IMR-90 (cell line): Measurements from ENCODE around the gene AOPEP. TPM values are rescaled to one million over a fixed set of nuclear protein-coding genes. Genes with fewer than 3 reads are reported as not detected.

ENCODE experiments used
- ATAC-seq: fragments of 200-7000 bp; cut with Tn5 transposase; 2 replicates; pipeline ENCODE4 v1.9.1; 2020; ENCODE audit warnings: low read depth, mild to moderate bottlenecking, moderate library complexity
- BruUV-seq: library from RNA; stranded (reverse); fragments of 400-500 nt; replicated peaks from 2 replicates; lab custom pipeline; 2021; lab: Mats Ljungman, UMichigan
- CTCF ChIA-PET: fragments of 300-600 bp; formaldehyde crosslinking; extraction: SDS; loops from one replicate; lab custom pipeline; 2021; ENCODE audit warnings: antibody characterized with exemption; lab: Yijun Ruan, JAX
- POLR2A ChIA-PET: fragments of 300-600 bp; sonication (Branson Sonifier 250); formaldehyde crosslinking; loops from one replicate; lab custom pipeline; 2022; ENCODE audit warnings: antibody characterized with exemption; ENCODE audit not compliant: unreplicated experiment; lab: Charles Lee
- DNase-seq: peaks from one replicate; pipeline ENCODE4 v3.0.0; 2013
- H2AFZ ChIP-seq: replicated peaks from 2 replicates; pipeline ENCODE3; 2013; ENCODE audit warnings: low read length, mild to moderate bottlenecking; ENCODE audit not compliant: poor library complexity
- H2AK5ac ChIP-seq: 2 replicates; pipeline ENCODE4 v1.6.1; 2013; ENCODE audit warnings: low read depth, low read length, inconsistent platforms
- H2AK9ac ChIP-seq: replicated peaks from 2 replicates; pipeline ENCODE3; 2013; ENCODE audit warnings: mild to moderate bottlenecking, low read depth, low read length, moderate library complexity; ENCODE audit not compliant: poor library complexity
- H2BK120ac ChIP-seq: 2 replicates; pipeline ENCODE4 v1.6.1; 2013; ENCODE audit warnings: low read depth, low read length, inconsistent platforms
- H2BK15ac ChIP-seq: 3 replicates; pipeline ENCODE4 v1.6.1; 2013; ENCODE audit warnings: low read depth, low read length, inconsistent platforms
- H2BK20ac ChIP-seq: 2 replicates; pipeline ENCODE4 v1.6.1; 2013; ENCODE audit warnings: low read depth, mild to moderate bottlenecking, inconsistent platforms, low read length, moderate library complexity
- H2BK5ac ChIP-seq: 2 replicates; pipeline ENCODE4 v1.6.1; 2013; ENCODE audit warnings: mild to moderate bottlenecking, low read depth, low read length, inconsistent platforms; ENCODE audit not compliant: poor library complexity, severe bottlenecking
- H3K14ac ChIP-seq: replicated peaks from 2 replicates; pipeline ENCODE4 v1.6.1; 2013; ENCODE audit warnings: low read depth, low read length, inconsistent platforms
- H3K18ac ChIP-seq: 2 replicates; pipeline ENCODE4 v1.6.1; 2013; ENCODE audit warnings: low read depth, low read length, control low read depth
- H3K23ac ChIP-seq: 2 replicates; pipeline ENCODE4 v1.6.1; 2013; ENCODE audit warnings: low read depth, low read length, inconsistent platforms
- H3K27ac ChIP-seq: 2 replicates; pipeline ENCODE4 v1.5.1; 2013; ENCODE audit warnings: mild to moderate bottlenecking, control low read depth, low read length; ENCODE audit not compliant: insufficient read depth
- H3K27me3 ChIP-seq: 2 replicates; pipeline ENCODE4 v1.6.1; 2013; ENCODE audit warnings: low read length; ENCODE audit not compliant: control insufficient read depth, insufficient read depth
- H3K36me3 ChIP-seq: 2 replicates; pipeline ENCODE4 v1.6.1; 2013; ENCODE audit warnings: low read length, mixed read lengths; ENCODE audit not compliant: control insufficient read depth, insufficient read depth
- H3K4ac ChIP-seq: 2 replicates; pipeline ENCODE4 v1.6.1; 2013; ENCODE audit warnings: low read depth, low read length, inconsistent platforms
- H3K4me1 ChIP-seq: 2 replicates; pipeline ENCODE4 v1.6.1; 2013; ENCODE audit warnings: low read length, mixed read lengths; ENCODE audit not compliant: control insufficient read depth, insufficient read depth
- H3K4me2 ChIP-seq: 2 replicates; pipeline ENCODE4 v1.6.1; 2013; ENCODE audit warnings: low read depth, mild to moderate bottlenecking, control low read depth, low read length, moderate library complexity
- H3K4me3 ChIP-seq: 2 replicates; pipeline ENCODE4 v1.5.1; 2013; ENCODE audit warnings: low read depth, mild to moderate bottlenecking, control low read depth, low read length, moderate library complexity; ENCODE audit not compliant: insufficient read depth
- H3K56ac ChIP-seq: 2 replicates; pipeline ENCODE4 v1.6.1; 2013; ENCODE audit warnings: low read length, inconsistent platforms; ENCODE audit not compliant: insufficient read depth; ENCODE audit errors: extremely low read depth
- H3K79me1 ChIP-seq, 2 experiments: 2 replicates each; pipeline ENCODE4 v1.6.1; 2013; ENCODE audit warnings: low read length in 2 of 2, inconsistent platforms in 1 of 2, low read depth in 1 of 2
- H3K9ac ChIP-seq: 2 replicates; pipeline ENCODE4 v1.6.1; 2013; ENCODE audit warnings: low read depth, low read length, control low read depth
- H3K9me1 ChIP-seq: 2 replicates; pipeline ENCODE4 v1.6.1; 2013; ENCODE audit warnings: low read length, inconsistent platforms; ENCODE audit not compliant: insufficient read depth
- H3K9me3 ChIP-seq: 2 replicates; pipeline ENCODE4 v1.6.1; 2013; ENCODE audit warnings: low read length; ENCODE audit not compliant: control insufficient read depth, insufficient read depth
- H4K20me1 ChIP-seq: 2 replicates; pipeline ENCODE4 v1.6.1; 2013; ENCODE audit warnings: low read length, inconsistent platforms; ENCODE audit not compliant: insufficient read depth
- H4K5ac ChIP-seq: 2 replicates; pipeline ENCODE4 v1.6.1; 2013; ENCODE audit warnings: mild to moderate bottlenecking, low read depth, low read length, control low read depth
- H4K8ac ChIP-seq, 2 experiments: 2 replicates each; pipeline ENCODE4 v1.6.1; 2013; ENCODE audit warnings: low read depth in 2 of 2, low read length in 2 of 2, control low read depth in 1 of 2, inconsistent platforms in 1 of 2
- H4K91ac ChIP-seq: 2 replicates; pipeline ENCODE4 v1.6.1; 2013; ENCODE audit warnings: low read depth, low read length, inconsistent platforms; ENCODE audit not compliant: insufficient read depth
- CEBPB ChIP-seq: IDR thresholded peaks from 2 replicates; pipeline ENCODE4 v1.6.1; 2012; ENCODE audit warnings: low read depth, low read length, improper control_type of control experiment
- POLR2A ChIP-seq: IDR thresholded peaks from 2 replicates; pipeline ENCODE4 v1.6.1; 2012; ENCODE audit warnings: mild to moderate bottlenecking, low read depth, low read length
- WGBS, 2 experiments: methylation state at CpG; one replicate each; pipeline versions ENCODE4 v1.1.5 to v1.1.7; 2013; ENCODE audit warnings: missing lambda C conversion rate in 2 of 2; ENCODE audit not compliant: insufficient read length in 1 of 2; ENCODE audit errors: extremely low coverage in 2 of 2; 5-methylcytosine and 5-hydroxymethylcytosine counted together
- dilution Hi-C: fragments of 300-500 bp; cut with HindIII; formaldehyde crosslinking; loops from one replicate; pipeline ENCODE4 v1.14.3; 2018; ENCODE audit warnings: low sequenced_read_pairs; ENCODE audit not compliant: unreplicated experiment
- in situ Hi-C: fragments of 300-500 bp; cut with MboI; formaldehyde crosslinking; loops from 3 replicates; pipeline ENCODE4 v1.14.3; 2019; ENCODE audit warnings: low sequenced_read_pairs, inconsistent platforms, mixed read lengths
- intact Hi-C: fragments of 100-400 bp; cut with micrococcal nuclease; formaldehyde crosslinking; loops from 2 replicates; pipeline ENCODE4 v1.10.0; 2022
- polyA plus RNA-seq, 3 experiments: library from polyadenylated mRNA; depleted of rRNA; stranded (reverse); fragments of >200 nt; gene quantifications; 2 replicates each; pipeline ENCODE4 v1.2.3, GENCODE V29; 2012; ENCODE audit warnings: low replicate concordance in 1 of 3
- total RNA-seq: library from RNA; depleted of rRNA; stranded (reverse); fragments of >200 nt; gene quantifications from 2 replicates; pipeline ENCODE4 v1.2.3, GENCODE V29; 2012

The AOPEP gene
- total and polyA plus RNA-seq, 2 of the 4 experiments (the other 2 are of a cell fraction) = 34.9 to 38.7 TPM

GRCh38 chr9:95067897-95068296 is 341.4 kb downstream of the AOPEP start:
- H2AK5ac ChIP-seq = no peak overlapping the region
- ATAC-seq (no peak), DNase-seq (no peak)
- no peaks in the 10 kb centered on the region for H3K9me3 ChIP-seq
- H2AK9ac ChIP-seq = no peak overlapping the region
- H3K4ac ChIP-seq = no peak overlapping the region
- no peak overlapping the region for H3K4me3 ChIP-seq
- peaks cover 76% of the 10 kb centered on the region for H4K20me1 ChIP-seq
- in situ Hi-C loops (no loop called here), dilution Hi-C loops (no loop called here), intact Hi-C loops (no loop called here)
- WGBS, 2 experiments = no CpG with 5 or more reads among the region's 2 CpGs
- H4K8ac ChIP-seq = no peak overlapping the region
- H3K4me2 ChIP-seq = no peak overlapping the region
- no peak overlapping the region for H4K5ac ChIP-seq
- peaks cover 53% of the 10 kb centered on the region for H3K36me3 ChIP-seq
- no peak overlapping the region for H2BK120ac ChIP-seq
- H2BK5ac ChIP-seq = no peak overlapping the region
- peaks cover 30% of the 10 kb centered on the region for H3K9me1 ChIP-seq
- H3K23ac ChIP-seq = no peak overlapping the region
- H3K18ac ChIP-seq = no peak overlapping the region
- no peak overlapping the region for H2BK20ac ChIP-seq
- ChIA-PET POLR2A (no interaction called here), CTCF (no interaction called here)
- TF ChIP-seq CEBPB = peak; percentile 33; the same call in 1 of the 2 replicates
- no peak for TF ChIP-seq POLR2A
- H3K79me1 ChIP-seq = peaks cover 17 to 86% of the 10 kb centered on the region in 2 experiments
- H2AFZ ChIP-seq = no peak overlapping the region
- no peak overlapping the region for H3K9ac ChIP-seq
- no TSS peak for BruUV-seq
- H3K56ac ChIP-seq = no peak overlapping the region
- H3K4me1 ChIP-seq = peaks cover 21% of the 10 kb centered on the region
- no peaks in the 10 kb centered on the region for H3K27me3 ChIP-seq
- H3K14ac ChIP-seq = no peak overlapping the region
- no peak overlapping the region for H3K27ac ChIP-seq
- no peak overlapping the region for H2BK15ac ChIP-seq
- H4K91ac ChIP-seq = no peak overlapping the region
